MM.1S (cell line): ENCODE data around the gene TM4SF20.

Experiments used
- EZH2 ChIP-seq: fragments of 300-600 bp; sonication (generic); optimal IDR thresholded peaks from 2 replicates; pipeline ENCODE3; 2017; ENCODE audit warnings: low read depth, mild to moderate bottlenecking, antibody characterized with exemption, low read length, mixed read lengths
- EZH2phosphoT487 ChIP-seq: fragments of 300-600 bp; sonication (generic); IDR thresholded peaks from 2 replicates; pipeline ENCODE4 v1.6.1; 2018; ENCODE audit warnings: antibody characterized with exemption, low read length
- TF ChIP-seq, protein P1 (sequence below): fragments of 300-600 bp; sonication (generic); IDR thresholded peaks from 2 replicates; pipeline ENCODE4 v1.5.1; 2016; ENCODE audit warnings: antibody characterized with exemption, low read length, mixed read lengths

DNA sequence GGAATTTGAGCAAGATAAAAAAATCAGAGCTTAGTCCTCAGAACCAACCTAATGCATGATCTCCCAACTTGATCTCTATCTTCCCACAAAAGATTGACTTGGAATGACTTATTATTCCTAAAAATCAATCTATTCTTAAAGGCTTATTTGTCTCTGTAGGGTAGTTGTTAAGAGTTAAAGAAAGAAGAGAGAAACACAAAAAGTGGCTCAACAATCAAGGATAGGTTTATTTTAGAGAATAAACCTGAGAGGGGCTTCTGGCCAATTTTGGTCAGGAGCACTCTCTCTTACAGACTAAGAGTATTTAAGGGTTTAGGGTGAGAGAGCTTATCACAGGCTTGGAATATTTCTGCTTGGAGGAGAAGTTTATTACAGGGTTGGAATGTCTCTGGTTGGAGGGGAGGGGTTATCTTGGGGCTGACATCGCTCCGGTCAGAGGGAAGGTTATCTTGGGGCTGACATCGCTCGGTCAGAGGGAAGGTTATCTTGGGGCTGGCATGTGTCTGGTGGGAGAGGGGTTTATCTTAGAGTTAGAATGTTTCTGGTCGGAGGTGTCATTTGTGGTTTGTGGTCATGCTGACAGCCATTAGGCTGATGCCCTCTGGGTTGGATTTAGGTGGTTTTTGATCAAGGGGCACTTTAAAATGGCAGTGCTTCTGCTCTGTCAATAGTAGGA lies 56.4 kb downstream of the TM4SF20 start:
- TF ChIP-seq, protein P1, sequence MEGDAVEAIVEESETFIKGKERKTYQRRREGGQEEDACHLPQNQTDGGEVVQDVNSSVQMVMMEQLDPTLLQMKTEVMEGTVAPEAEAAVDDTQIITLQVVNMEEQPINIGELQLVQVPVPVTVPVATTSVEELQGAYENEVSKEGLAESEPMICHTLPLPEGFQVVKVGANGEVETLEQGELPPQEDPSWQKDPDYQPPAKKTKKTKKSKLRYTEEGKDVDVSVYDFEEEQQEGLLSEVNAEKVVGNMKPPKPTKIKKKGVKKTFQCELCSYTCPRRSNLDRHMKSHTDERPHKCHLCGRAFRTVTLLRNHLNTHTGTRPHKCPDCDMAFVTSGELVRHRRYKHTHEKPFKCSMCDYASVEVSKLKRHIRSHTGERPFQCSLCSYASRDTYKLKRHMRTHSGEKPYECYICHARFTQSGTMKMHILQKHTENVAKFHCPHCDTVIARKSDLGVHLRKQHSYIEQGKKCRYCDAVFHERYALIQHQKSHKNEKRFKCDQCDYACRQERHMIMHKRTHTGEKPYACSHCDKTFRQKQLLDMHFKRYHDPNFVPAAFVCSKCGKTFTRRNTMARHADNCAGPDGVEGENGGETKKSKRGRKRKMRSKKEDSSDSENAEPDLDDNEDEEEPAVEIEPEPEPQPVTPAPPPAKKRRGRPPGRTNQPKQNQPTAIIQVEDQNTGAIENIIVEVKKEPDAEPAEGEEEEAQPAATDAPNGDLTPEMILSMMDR, result no peak
- TF ChIP-seq EZH2, result no peak
- no peak for TF ChIP-seq EZH2phosphoT487
